ENCODE data around the gene PITPNB. TPM values are rescaled to one million over a fixed set of nuclear protein-coding genes. Genes with fewer than 3 reads are reported as not detected.

Gene PITPNB
- total and polyA plus RNA-seq, 2 donors from 2014 or later, result 23.7 to 72.0 TPM

- DNase-seq (no peak), FAIRE-seq (no peak)
- Histone ChIP-seq H3K4me1 (ENCODE audit: control insufficient read depth in 2 of 3, insufficient read depth in 2 of 3, low read depth in 1 of 3, low read length in 3 of 3) (peaks cover 4 to 22% (median 15%) of the 10 kb centered on the region in 3 donors), H3K9ac (ENCODE audit: low read length in 3 of 3) (no peak overlapping the region), H3K27ac (ENCODE audit: low read depth in 2 of 2, low read length in 2 of 2) (no peak overlapping the region), H3K27me3 (ENCODE audit: control insufficient read depth, insufficient read depth, low read length) (no peaks in the 10 kb centered on the region), H3K36me3 (ENCODE audit: control insufficient read depth in 2 of 3, insufficient read depth in 3 of 3, low read length in 3 of 3) (peaks cover 0 to 4% (median 2%) of the 10 kb centered on the region in 3 donors), H3K9me3 (ENCODE audit: control insufficient read depth in 2 of 3, insufficient read depth in 1 of 3, low read length in 3 of 3) (no peaks in the 10 kb centered on the region), H3K4me3 (ENCODE audit: low read length in 3 of 3) (no peak overlapping the region)
- no peak for TF ChIP-seq CTCF (IDR thresholded peaks at IDR 0.05; ENCODE audit: borderline replicate concordance, extremely low read depth, insufficient read depth)
- intact Hi-C loops (cut with DNase I), result no loop called here
Measured at GRCh38 chr22:27871306-27872014, 47.6 kb downstream of the PITPNB start.

GRCh38 chr22:27870234-27871191 is 48.5 kb downstream of the PITPNB start:
- peaks cover 4 to 22% (median 15%) of the 10 kb centered on the region in 3 donors for H3K4me1 ChIP-seq (ENCODE audit: control insufficient read depth in 2 of 3, insufficient read depth in 2 of 3, low read depth in 1 of 3, low read length in 3 of 3)

GRCh38 chr22:27868732-27869282 is 50.2 kb downstream of the PITPNB start:
- intact Hi-C loops (cut with DNase I), result no loop called here
- DNase-seq (no peak), FAIRE-seq (no peak)
- no peak overlapping the region for H3K9ac ChIP-seq (ENCODE audit: low read length in 3 of 3)
- no peak overlapping the region for H3K4me3 ChIP-seq (ENCODE audit: low read length in 3 of 3)
- peaks cover 4 to 22% (median 15%) of the 10 kb centered on the region in 3 donors for H3K4me1 ChIP-seq (ENCODE audit: control insufficient read depth in 2 of 3, insufficient read depth in 2 of 3, low read depth in 1 of 3, low read length in 3 of 3)
- H3K27me3 ChIP-seq (ENCODE audit: control insufficient read depth, insufficient read depth, low read length), result no peaks in the 10 kb centered on the region
- peak overlapping the region in 1 of 2 donors; percentile 45 for H3K27ac ChIP-seq (ENCODE audit: low read depth in 2 of 2, low read length in 2 of 2)
- H3K9me3 ChIP-seq (ENCODE audit: control insufficient read depth in 2 of 3, insufficient read depth in 1 of 3, low read length in 3 of 3), result no peaks in the 10 kb centered on the region
- TF ChIP-seq CTCF (IDR thresholded peaks at IDR 0.05; ENCODE audit: borderline replicate concordance, extremely low read depth, insufficient read depth), result no peak
- peaks cover 0 to 4% (median 2%) of the 10 kb centered on the region in 3 donors for H3K36me3 ChIP-seq (ENCODE audit: control insufficient read depth in 2 of 3, insufficient read depth in 3 of 3, low read length in 3 of 3)

More at GRCh38 chr22:27870234-27871191, 48.5 kb downstream of the PITPNB start:
- FAIRE-seq (no peak), DNase-seq (no peak)
- no peaks in the 10 kb centered on the region for H3K9me3 ChIP-seq (ENCODE audit: control insufficient read depth in 2 of 3, insufficient read depth in 1 of 3, low read length in 3 of 3)
- no peak for TF ChIP-seq CTCF (IDR thresholded peaks at IDR 0.05; ENCODE audit: borderline replicate concordance, extremely low read depth, insufficient read depth)
- peaks cover 0 to 4% (median 2%) of the 10 kb centered on the region in 3 donors for H3K36me3 ChIP-seq (ENCODE audit: control insufficient read depth in 2 of 3, insufficient read depth in 3 of 3, low read length in 3 of 3)
- no peak overlapping the region for H3K9ac ChIP-seq (ENCODE audit: low read length in 3 of 3)
- H3K27me3 ChIP-seq (ENCODE audit: control insufficient read depth, insufficient read depth, low read length), result no peaks in the 10 kb centered on the region
- H3K27ac ChIP-seq (ENCODE audit: low read depth in 2 of 2, low read length in 2 of 2), result peak overlapping the region in 1 of 2 donors; percentile 44
- H3K4me3 ChIP-seq (ENCODE audit: low read length in 3 of 3), result no peak overlapping the region
- intact Hi-C loops (cut with DNase I), result no loop called here

All from kidney (tissue), 14 donors.